ENCODE results near the gene NUDT5. TPM values are rescaled to one million over a fixed set of nuclear protein-coding genes. Genes with fewer than 3 reads are reported as not detected.
A peak's percentile ranks its signal among the peaks of the same experiment; 100 is the strongest.

Gene NUDT5
- total RNA-seq, 1 donor from 2014 or later = 52.2 TPM

DNA sequence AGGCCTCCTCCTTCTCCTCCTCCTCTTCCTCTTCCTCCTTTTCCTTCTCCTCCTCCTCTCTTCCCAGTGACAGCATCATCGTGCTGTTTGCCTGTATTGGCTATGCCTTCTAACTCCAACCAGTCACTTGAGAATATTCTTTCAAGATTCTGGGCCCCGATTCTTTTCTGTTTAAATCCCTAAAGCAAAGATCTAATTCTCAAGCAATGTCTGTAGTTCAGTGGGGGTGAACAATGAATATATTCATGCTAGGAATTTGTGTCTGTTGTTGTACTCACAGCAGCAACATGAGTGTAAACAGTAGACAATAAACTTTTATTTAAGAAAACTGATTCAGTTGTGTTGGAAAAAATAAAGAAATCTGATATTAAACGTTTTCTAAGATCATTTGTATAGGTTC is 30.7 kb downstream of the NUDT5 start:
- DNase-seq (ENCODE audit: low spot score) = no peak

DNA sequence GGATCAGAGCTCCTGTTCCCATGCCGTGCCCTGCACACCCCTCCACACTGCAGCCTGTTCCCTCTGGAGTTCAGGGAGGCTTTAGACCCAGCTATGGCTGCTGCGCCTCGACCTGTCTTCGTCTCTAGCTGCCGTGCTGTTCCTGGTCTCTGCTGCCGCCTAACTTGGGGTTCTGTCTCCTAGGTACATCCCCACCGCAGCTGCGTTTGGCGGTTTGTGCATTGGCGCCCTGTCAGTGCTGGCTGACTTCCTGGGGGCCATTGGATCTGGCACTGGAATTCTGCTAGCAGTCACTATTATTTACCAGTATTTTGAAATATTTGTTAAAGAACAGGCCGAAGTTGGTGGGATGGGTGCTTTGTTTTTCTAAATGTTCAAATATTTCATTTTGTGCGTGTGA is 31.6 kb downstream of the NUDT5 start:
- no peak for DNase-seq (ENCODE audit: low spot score)

GRCh38 chr10:12162927-12163326 is 32.8 kb downstream of the NUDT5 start:
- no peak for DNase-seq (ENCODE audit: low spot score)

DNA sequence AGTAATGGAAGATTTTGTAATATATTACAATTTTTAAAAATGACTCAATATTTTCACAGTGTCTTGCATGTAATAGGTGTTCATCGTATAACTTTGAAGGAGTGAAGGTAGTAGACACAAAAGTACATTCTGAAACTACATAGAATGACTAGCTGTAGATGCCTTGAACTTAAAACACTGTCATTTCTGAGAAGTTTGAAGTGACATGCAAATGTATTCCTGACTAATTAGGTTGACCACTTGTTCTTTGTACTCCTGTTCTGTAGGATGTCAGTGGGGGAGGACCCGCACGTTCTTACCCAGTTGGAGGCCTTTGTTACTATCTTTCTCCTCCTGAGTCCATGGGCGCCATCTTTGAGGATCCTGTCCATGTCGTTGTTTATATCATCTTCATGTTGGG is 35.0 kb downstream of the NUDT5 start:
- no peak for DNase-seq (ENCODE audit: low spot score)

- no peak for DNase-seq (ENCODE audit: low spot score)
Measured at GRCh38 chr10:12158111-12158510, 37.6 kb downstream of the NUDT5 start.

- no peak for DNase-seq (ENCODE audit: low spot score)
Measured at GRCh38 chr10:12156367-12157123, 39.1 kb downstream of the NUDT5 start.

DNA sequence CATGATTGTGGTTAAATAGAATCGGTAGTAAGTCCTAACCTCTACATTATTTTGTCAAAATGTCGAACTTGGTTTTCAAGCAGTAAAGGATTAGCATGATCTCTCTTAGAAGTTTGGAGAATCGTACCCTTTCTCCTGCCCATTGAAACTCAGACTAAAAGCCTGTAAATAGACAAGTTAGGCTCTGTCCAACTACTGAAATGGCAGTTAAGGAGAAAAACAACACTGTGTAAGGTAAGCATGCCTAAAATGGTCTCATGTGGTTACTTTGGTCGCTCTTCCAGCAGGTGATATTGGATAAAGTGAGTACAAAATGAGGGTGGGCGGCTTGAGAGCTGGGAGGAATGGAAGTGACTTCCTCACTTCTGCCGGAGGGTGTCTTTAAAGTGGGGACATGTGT is 41.2 kb downstream of the NUDT5 start:
- no peak for DNase-seq (ENCODE audit: low spot score)

- no peak for DNase-seq (ENCODE audit: low spot score)
Measured at GRCh38 chr10:12150163-12150562, 45.5 kb downstream of the NUDT5 start.

GRCh38 chr10:12144538-12144937 is 51.2 kb downstream of the NUDT5 start:
- DNase-seq (ENCODE audit: low spot score) = no peak

DNA sequence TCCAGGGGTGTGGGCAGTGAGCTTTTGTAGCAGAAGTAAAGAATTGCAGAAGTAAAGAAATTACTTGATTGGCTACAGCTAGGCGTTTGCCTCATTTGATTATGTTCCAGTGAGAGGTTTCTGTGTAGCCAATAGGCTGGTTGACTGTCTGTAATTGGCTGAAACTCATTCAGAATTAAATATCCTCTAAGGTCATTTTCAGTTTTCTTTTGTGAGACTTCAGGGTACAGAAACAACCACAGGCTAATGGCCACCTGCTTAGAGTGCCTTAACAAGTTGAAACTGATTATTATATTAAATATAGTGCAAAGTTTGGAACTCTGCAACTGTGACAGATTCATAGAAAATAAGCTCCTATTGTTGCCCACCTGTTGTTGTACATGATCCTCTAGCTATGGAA is 55.7 kb downstream of the NUDT5 start:
- DNase-seq (ENCODE audit: low spot score) = no peak

DNA sequence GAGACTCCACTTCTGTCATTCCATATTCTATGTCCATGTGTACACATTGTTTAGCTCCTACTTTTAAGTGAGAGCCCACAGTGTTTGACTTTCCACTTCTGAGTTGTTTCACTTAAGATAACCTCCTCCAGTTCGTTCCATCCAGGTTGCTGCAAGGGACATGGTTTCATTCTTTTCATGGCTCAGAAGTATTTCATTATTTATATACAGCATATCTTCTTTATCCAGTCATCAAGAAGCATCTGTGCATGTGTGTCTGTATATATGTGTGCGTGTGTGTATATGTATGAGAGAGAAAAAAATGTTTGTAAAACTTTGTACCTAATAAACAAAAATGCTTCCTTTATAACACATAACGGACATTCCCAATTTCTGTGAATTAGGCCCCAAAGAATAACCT is 60.1 kb downstream of the NUDT5 start:
- no peak for DNase-seq (ENCODE audit: low spot score)

DNA sequence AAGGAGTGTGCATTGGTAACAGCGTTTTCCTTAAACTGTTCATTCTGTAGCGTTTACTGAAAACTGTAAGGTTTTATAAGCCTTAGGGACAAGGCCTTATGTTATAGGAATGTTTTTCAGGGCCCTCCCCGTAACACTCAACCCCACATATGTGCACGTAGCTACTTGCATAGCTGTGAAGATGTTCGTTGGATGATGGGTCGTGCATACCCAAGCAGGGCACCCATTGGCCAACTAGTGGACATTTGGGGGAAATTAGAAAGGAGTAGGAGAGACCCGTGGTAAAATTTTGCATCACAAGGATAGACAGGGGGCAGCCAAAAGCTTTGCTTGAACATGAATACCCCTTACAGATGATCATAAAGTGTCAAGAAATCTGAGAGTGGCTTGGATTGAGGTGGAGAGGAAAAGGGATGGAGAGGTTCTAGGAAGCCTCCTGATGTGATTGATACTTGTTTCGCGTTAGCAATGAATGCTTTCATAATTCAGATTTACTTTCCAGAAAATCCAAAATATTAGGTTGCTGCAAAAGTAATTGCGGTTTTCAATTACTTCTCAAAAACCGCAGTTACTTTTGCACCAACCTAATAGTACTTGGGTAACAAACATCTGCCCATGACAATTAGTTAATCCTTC is 65.3 kb downstream of the NUDT5 start:
- DNase-seq (ENCODE audit: low spot score) = no peak

GRCh38 chr10:12129222-12130111 is 66.2 kb downstream of the NUDT5 start, which contains the start of gene SEC61A2:
Gene SEC61A2 (plus strand): TSS chr10:12129677. CDS start chr10:12129788, 111 bp downstream.
- peak; percentile 100 for DNase-seq (ENCODE audit: low spot score)

DNA sequence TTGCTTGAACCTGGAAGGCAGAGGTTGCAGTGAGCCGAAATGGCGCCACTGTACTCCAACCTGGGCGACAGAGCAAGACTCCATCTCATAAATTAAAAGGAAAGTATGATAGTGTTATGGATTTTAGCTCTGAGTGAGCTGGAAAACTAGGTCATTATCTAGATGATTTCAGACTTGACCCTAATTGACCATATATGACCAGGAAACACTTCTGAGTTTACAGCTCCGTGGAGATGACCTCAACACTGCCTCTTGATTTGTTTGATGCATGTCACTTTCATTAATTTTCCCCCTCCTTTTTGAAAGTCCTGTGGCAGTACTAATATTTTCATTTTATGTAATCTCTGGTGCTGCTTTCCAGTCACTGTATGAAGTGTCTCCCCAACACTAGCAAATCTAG is 74.0 kb downstream of the NUDT5 start:
- no peak for DNase-seq (ENCODE audit: low spot score)

Small RNA genes lying within 50 kb of the gene (microRNA-seq; reads per million reads assigned to microRNA genes)
- not detected for gene MIR548AK (ENCODE audit: borderline number of aligned reads)

Other genes starting within 250 kb of the NUDT5 start
- 16.4 TPM for gene UPF2, start 153.1 kb downstream of the NUDT5 start, total RNA-seq
- gene DHTKD1, start 126.9 kb downstream of the NUDT5 start, total RNA-seq = 21.5 TPM
- 3.2 TPM for gene SEC61A2, start 66.2 kb downstream of the NUDT5 start, total RNA-seq
- 62.5 TPM for gene CDC123, start 297 bp upstream of the NUDT5 start, total RNA-seq
- gene CAMK1D, start 153.7 kb upstream of the NUDT5 start, total RNA-seq = 16.5 TPM

Data from mesenteric fat pad (tissue), 1 donor.